Activated CD4-positive, alpha-beta T cell treated with anti-CD3 and anti-CD28 coated beads, Interleukin-2, amount 50 U/mL, for 24 hours (primary cell): ENCODE measurements around the gene CYP24A1.
"Not testable (repeated sequence)": the region's sequence is repeated elsewhere in the genome, so short reads cannot be mapped to it uniquely, and the experiment has no call there.

Source experiments
- DNase-seq, 2 donors: peaks; one replicate each; pipeline ENCODE4 v3.0.0-alpha.2; 2020; ENCODE audit warnings: low read depth in 1 of 2, low spot score in 1 of 2

The CYP24A1 gene

GRCh38 chr20:54134445-54135220, 39.2 kb downstream of the CYP24A1 start:
- no peak for DNase-seq

DNA sequence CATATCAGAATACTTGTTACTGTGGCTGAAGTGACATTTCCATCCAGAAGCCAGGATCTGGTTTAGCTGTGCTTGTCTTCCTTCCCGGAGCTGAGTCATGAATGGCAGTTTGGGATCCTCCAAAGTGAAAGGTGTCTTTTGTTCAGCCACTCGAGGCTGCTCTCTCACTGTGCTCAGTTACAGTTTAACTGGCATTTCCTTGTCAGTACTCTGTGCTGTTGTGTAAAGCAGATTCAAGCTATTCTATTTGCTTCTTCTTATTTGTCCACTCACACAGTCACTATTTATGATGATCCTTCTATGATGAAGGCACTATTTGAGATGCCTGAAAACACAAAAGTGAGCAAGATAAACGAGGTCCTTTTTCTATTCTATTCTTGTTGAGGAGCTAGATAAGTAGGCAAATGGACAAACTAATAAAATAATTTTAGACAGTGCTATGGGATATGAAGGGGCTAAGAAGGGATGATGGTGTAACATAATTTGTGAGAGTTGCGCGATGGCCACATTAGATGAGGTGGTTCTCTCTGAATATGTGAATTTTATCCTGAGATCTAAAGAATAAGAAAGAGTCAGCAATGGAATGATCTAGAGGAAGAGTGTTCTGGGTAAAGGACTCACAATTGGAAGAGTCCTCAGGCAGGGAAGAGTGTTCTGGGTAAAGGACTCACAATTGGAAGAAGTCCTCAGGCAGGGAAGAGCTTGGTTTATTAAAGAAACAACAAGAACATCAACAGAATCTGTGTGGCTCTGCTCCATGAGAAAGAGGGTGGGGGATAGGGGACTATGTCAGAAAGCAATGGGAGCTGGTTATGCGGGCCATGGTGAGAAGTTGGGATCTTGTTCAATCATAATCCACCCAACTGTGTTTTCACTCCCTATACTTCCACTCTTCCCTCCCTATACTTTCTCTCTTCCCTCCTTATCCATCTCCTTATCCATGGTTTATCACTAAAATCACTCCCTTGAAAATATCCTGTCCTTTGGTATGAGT, 40.1 kb downstream of the CYP24A1 start:
- no peak for DNase-seq

DNA sequence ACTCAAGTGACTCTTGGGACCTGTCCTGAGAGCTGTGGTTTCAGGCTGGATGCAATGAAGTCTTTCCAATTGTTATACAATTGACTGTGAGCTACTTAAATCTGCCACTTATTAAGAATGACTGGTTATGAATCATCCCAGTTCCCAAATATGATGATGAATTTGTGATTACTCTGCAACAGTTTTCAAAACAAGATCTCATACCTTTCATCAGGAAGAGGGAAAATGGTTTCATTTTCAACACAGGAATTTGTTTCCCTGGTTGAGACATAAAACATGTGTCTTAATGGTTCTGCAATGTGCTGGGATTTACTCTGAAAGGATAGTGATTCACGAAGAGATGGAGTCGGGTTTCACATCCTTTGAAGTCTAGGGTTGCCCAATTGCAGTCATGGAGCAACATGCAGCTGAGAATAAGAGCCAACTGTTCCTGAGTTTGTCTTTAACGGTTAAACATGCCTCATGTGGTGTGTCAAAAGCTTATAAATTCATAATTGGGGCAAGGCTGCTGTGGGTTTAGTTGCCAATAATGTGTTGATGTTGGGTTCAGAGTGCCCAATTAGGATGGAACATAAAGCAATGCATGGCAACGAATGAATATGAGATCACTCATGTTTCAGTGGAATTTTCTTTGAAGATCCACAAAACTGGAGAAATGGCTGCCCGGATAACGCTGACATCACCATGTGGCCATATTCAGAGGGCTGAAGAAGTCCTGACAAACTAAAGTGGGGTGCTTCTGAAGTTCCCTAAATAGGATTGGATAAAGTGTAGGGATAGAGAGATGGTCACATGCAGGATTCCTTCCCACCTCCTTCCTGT, 41.0 kb downstream of the CYP24A1 start:
- no peak for DNase-seq

DNA sequence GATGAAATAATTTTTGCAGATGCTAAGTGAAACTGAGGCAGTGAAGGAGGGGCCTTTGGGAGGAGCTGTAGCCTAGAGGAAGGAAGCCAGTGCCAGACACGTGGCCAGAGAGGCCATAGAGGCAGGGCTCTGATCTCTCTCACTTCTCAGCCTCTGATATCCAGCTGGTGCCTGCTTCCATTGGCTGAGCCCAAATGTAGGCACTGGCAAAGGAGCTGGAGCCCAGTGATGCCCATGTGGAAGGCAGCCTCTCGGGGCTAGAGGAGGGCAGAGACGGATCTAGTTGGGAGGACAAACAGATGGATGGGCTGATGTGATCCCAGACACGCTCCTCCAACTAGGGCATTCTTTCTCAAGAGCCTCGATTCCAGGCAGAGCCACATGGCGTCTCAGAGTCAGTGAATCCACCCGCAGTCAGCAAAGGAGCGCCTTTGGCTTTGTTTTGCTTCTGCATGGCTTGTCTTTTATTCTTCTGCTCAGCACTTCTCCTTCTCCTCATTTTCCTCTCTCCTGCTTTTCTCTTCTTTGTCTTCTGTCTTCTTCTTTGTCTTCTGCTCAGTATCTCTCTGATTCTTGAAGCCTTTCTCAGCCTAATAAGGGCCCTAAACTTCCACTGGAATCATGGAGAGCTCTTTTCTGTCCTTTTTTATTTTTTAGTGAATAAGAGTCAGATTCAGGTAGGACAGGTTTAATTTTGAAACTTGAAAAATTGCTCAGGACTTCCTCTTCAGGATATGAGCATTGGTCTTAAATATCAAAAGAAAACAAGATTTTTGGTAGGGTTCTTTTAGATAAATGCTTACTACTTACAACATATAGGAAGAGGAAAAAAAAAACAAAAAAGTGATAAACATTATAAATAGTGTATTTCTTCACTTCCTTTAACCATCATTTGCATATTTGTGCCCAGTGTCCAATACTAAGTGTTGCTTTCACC, 41.8 kb downstream of the CYP24A1 start:
- no peak for DNase-seq

DNA sequence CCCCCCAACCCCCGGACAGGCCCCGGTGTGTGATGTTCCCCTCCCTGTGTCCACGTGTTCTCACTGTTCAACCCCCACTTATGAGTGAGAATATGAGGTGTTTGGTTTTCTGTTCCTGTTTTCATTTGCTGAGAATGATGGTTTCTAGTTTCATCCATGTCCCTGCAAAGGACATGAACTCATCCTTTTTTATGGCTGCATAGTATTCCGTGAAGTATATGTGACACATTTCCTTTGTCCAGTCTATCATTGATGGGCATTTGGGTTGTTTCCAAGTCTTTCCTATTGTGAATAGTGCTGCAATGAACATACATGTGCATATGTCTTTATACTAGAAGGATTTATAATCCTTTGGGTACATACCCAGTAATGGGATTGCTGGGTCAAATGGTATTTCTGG, 42.7 kb downstream of the CYP24A1 start:
- DNase-seq, result not testable (repeated sequence)

DNA sequence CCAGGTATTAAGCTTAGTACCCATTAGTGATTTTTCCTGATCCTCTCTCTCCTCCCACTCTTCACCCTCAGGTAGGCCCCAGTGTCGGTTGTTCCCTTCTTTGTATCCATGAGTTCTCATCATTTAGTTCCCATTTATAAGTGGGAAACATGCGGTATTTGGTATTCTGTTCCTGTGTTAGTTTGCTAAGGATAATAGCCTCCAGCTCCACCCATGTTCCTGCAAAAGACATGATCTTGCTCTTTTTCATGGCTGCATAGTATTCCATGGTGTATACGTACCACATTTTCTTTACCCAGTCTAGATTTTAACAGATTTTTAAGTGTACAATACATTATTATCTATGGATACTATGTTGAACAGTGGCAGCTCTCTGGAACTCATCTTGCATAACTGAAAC, 44.4 kb downstream of the CYP24A1 start:
- DNase-seq, result no peak

- no peak for DNase-seq
Measured at GRCh38 chr20:54127855-54128574, 45.8 kb downstream of the CYP24A1 start.

- no peak for DNase-seq
Measured at GRCh38 chr20:54126806-54127655, 46.8 kb downstream of the CYP24A1 start.

DNA sequence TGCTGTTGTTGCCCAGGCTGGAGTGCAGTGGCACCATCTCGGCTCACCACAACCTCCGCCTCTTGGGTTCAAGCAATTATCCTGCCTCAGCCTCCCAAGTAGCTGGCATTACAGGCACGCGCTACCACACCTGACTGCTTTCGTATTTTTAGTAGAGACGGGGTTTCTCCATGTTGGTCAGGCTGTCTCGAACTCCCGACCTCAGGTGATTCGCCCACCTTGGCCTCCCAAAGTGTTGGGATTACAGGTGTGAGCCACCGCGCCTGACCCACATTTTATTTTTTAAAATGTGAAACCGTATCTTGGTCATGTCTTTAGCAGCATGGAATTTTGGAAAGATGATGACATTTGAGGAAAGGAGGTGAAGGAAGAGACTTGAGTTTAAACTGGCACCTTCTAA, 47.5 kb downstream of the CYP24A1 start:
- DNase-seq, result not testable (repeated sequence)

GRCh38 chr20:54123587-54124180, 50.1 kb downstream of the CYP24A1 start:
- DNase-seq, result no peak

DNA sequence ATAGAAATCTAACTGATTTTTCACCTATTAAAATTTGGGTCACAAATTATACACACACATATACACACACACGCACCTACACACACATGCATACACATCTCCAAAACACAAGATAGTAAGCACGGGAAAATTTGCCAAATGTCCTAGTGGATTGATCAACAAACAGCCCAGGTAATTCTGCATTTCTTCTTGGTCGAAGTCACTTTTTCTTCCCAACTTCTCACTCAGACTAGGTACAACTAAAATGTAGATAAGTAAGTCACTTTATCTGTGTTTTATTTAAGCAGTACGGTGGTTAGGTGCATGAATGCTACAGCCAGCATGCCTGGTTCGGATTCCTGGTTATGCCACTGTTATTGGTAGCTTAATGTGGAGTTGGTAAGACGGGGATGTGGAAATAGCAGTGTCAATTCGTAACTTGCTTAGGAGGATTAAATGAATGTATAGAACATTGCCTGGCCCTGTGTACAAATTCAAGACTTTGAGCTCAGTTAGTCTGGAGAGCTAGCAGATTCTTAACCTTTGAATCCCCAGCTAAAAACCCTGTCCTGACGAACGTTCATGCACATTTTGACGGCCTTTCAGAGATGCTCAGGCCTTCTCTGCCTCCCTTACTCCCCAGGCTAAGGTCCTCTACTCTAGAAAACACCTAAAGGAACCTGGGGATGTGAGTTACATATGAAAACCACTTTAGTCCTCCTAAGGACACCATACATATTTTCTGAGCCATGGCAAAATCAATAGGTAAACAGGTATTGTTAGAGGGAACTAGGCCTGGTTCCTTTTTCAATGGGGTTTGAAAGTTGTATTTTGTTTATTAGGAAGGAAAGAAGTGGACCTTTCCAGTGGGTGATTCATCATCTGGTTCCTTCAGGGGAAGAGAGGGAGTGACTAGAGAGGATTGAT, 50.9 kb downstream of the CYP24A1 start:
- DNase-seq, result no peak

DNA sequence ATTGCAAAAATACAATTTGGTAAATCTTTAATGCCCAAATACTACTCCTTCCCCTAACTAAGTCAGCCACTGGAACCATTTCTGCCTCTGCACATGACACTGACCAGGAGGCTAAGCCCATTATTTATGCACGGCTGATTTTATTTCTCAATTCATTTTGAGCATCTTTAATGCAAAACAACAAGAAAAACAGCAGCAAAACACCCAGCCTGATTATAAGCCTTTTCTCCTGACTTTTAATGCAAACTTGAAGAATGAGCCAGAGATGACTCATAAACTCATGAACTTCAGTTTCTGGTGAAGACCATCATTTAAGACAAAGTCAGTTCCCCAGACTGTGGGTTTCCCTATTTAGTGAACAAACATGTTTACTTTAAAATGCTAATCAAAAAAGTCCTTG, 51.6 kb downstream of the CYP24A1 start:
- no peak for DNase-seq

DNA sequence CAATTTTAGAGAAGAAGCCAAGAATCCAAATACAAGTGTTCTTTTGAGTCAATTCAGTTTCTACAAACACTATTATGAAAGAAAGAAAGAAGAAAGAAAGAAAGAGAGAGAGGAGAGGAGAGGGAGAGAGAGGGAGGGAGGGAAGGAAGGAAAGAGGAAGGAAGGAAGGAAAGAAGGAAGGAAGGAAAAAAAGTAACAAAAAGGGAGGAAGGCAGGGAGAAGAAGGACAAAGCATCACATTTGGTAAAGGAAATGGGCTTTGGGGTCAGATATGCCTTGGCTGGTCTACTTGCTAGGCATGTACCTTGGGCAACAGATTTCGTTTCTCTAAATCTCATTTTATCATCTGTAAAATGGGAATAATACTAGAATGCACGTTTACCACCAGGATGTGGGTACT, 54.0 kb downstream of the CYP24A1 start:
- no peak for DNase-seq

GRCh38 chr20:54118220-54119001, 55.4 kb downstream of the CYP24A1 start:
- DNase-seq, result no peak

- no peak for DNase-seq
Measured at GRCh38 chr20:54116550-54117235, 57.1 kb downstream of the CYP24A1 start.
